A549 (cell line): ENCODE measurements around the gene DUSP7.

Experiments
- CEBPB ChIP-seq, 2 experiments: fragments of >200 bp in 1 of 2; sonication (Bioruptor Twin) in 1 of 2; formaldehyde crosslinking in 1 of 2; IDR thresholded peaks; 2 replicates each; pipeline ENCODE4 v1.6.1; 2012 to 2016
- EHMT2 ChIP-seq: fragments of 200-600 bp; sonication (generic); IDR thresholded peaks from 2 replicates; pipeline ENCODE4 v1.6.1; 2016; ENCODE audit warnings: antibody characterized with exemption, low read depth, mild to moderate bottlenecking, moderate library complexity
- EP300 ChIP-seq, 2 experiments: fragments of >200 bp; sonication (Bioruptor Twin); formaldehyde crosslinking; IDR thresholded peaks; 2 replicates in 1 of 2; 3 replicates in 1 of 2; pipeline ENCODE4 v1.6.1; 2016 to 2017
- JUNB ChIP-seq: fragments of >200 bp; sonication (Bioruptor Twin); formaldehyde crosslinking; IDR thresholded peaks from 2 replicates; pipeline ENCODE4 v1.6.1; 2016
- KDM5A ChIP-seq: fragments of 200-600 bp; sonication (generic); IDR thresholded peaks from 2 replicates; pipeline ENCODE4 v1.6.1; 2016; ENCODE audit warnings: antibody characterized with exemption, mild to moderate bottlenecking
- RNF2 ChIP-seq: fragments of 200-600 bp; sonication (generic); IDR thresholded peaks from 2 replicates; pipeline ENCODE4 v1.6.1; 2016; ENCODE audit warnings: low read depth, mild to moderate bottlenecking, antibody characterized with exemption, moderate library complexity, borderline replicate concordance
- SMC3 ChIP-seq: fragments of >200 bp; sonication (Bioruptor Twin); formaldehyde crosslinking; IDR thresholded peaks from 3 replicates; pipeline ENCODE4 v1.6.1; 2018; ENCODE audit warnings: inconsistent platforms
- TFCP2L1 ChIP-seq: fragments of 250-450 bp; sonication (Bioruptor Pico); IDR thresholded peaks from 2 replicates; pipeline ENCODE4 v1.5.0; 2021; ENCODE audit warnings: mild to moderate bottlenecking
- TF ChIP-seq, protein P1 (sequence below): fragments of >200 bp; sonication (Bioruptor Twin); formaldehyde crosslinking; IDR thresholded peaks from 3 replicates; pipeline ENCODE4 v1.5.1; 2016
- TF ChIP-seq, protein P2 (sequence below): IDR thresholded peaks from 2 replicates; pipeline ENCODE4 v1.6.1; 2012
- TF ChIP-seq, protein P3 (sequence below): fragments of 450-650 bp; IDR thresholded peaks from 2 replicates; pipeline ENCODE4 v1.6.1; 2014; ENCODE audit warnings: antibody characterized with exemption
- TF ChIP-seq, protein P4 (sequence below): IDR thresholded peaks from 2 replicates; pipeline ENCODE4 v1.6.1; 2012
- TF ChIP-seq, protein P5 (sequence below): fragments of 150-350 bp; IDR thresholded peaks from 2 replicates; pipeline ENCODE4 v1.6.1; 2014; ENCODE audit warnings: low read depth, mild to moderate bottlenecking, low read length

DNA sequence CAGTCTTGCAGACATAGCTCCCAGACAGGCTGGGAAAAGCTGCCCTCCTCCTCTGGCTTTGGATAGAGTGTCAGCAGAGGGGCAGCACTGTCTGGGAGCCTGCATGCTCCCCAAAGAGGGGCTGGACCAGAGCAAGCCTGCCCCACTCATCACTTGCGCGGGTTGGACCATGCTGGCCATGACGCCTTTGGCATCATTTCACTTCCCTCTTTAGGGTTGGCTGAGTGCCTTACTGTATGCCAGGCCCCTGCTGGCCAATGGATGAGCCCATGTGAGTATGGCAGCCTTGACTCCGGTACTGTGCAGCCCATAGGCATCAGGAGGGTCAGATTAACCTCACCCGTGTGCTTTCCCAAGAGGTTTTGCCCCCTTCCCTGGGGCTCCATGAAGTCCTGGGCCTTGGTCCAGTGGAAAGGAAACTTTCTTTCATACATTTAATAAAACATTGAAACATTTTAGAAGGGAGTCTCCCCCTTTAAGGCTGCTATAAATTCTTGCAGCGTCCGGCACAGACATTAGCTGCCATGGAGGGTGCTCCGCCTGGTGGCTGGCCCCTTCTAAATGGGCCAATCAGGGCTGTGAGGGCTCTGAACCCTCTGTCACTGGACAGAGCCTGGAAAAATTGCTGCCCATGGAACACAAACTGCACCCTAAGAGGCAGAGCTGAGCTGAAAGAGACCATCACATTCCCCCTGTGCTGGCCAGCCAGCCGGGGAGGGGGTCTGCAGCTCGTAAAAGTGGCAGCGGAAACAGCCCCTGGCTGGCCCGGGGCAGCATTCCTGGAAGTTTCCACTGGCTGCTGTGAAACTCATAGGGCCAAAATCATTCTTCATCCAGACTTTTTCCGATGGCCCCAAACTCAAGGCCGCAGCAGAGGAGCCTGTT is 20.8 kb upstream of the DUSP7 start:
- TF ChIP-seq RNF2 (no peak), JUNB (no peak), EP300 (IDR thresholded peaks at IDR 0.05) (no peak), EHMT2 (no peak), TFCP2L1 (CRISPR knock-in tag) (no peak), CEBPB (IDR thresholded peaks at IDR 0.05) (no peak), SMC3 (no peak), KDM5A (no peak)
- TF ChIP-seq, protein P1, sequence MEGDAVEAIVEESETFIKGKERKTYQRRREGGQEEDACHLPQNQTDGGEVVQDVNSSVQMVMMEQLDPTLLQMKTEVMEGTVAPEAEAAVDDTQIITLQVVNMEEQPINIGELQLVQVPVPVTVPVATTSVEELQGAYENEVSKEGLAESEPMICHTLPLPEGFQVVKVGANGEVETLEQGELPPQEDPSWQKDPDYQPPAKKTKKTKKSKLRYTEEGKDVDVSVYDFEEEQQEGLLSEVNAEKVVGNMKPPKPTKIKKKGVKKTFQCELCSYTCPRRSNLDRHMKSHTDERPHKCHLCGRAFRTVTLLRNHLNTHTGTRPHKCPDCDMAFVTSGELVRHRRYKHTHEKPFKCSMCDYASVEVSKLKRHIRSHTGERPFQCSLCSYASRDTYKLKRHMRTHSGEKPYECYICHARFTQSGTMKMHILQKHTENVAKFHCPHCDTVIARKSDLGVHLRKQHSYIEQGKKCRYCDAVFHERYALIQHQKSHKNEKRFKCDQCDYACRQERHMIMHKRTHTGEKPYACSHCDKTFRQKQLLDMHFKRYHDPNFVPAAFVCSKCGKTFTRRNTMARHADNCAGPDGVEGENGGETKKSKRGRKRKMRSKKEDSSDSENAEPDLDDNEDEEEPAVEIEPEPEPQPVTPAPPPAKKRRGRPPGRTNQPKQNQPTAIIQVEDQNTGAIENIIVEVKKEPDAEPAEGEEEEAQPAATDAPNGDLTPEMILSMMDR = no peak
- TF ChIP-seq, protein P2, sequence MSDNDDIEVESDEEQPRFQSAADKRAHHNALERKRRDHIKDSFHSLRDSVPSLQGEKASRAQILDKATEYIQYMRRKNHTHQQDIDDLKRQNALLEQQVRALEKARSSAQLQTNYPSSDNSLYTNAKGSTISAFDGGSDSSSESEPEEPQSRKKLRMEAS = no peak
- TF ChIP-seq, protein P3, sequence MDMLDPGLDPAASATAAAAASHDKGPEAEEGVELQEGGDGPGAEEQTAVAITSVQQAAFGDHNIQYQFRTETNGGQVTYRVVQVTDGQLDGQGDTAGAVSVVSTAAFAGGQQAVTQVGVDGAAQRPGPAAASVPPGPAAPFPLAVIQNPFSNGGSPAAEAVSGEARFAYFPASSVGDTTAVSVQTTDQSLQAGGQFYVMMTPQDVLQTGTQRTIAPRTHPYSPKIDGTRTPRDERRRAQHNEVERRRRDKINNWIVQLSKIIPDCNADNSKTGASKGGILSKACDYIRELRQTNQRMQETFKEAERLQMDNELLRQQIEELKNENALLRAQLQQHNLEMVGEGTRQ = no peak
- TF ChIP-seq, protein P4, sequence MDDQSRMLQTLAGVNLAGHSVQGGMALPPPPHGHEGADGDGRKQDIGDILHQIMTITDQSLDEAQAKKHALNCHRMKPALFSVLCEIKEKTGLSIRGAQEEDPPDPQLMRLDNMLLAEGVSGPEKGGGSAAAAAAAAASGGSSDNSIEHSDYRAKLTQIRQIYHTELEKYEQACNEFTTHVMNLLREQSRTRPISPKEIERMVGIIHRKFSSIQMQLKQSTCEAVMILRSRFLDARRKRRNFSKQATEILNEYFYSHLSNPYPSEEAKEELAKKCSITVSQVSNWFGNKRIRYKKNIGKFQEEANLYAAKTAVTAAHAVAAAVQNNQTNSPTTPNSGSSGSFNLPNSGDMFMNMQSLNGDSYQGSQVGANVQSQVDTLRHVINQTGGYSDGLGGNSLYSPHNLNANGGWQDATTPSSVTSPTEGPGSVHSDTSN = no peak
- TF ChIP-seq, protein P5, sequence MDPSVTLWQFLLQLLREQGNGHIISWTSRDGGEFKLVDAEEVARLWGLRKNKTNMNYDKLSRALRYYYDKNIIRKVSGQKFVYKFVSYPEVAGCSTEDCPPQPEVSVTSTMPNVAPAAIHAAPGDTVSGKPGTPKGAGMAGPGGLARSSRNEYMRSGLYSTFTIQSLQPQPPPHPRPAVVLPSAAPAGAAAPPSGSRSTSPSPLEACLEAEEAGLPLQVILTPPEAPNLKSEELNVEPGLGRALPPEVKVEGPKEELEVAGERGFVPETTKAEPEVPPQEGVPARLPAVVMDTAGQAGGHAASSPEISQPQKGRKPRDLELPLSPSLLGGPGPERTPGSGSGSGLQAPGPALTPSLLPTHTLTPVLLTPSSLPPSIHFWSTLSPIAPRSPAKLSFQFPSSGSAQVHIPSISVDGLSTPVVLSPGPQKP = no peak
